Osteocyte (in vitro differentiated cells): Measurements from ENCODE around the gene ADCY2. TPM values are rescaled to one million over a fixed set of nuclear protein-coding genes. Genes with fewer than 3 reads are reported as not detected.

ENCODE experiments used
- DNase-seq: peaks from one replicate; pipeline ENCODE4 v3.0.0; 2021; ENCODE audit warnings: mixed read lengths; ENCODE audit not compliant: unreplicated experiment; ENCODE audit errors: extremely low spot score
- H3K27ac Mint-ChIP-seq: one replicate; pipeline ENCODE4 v1.8.0; 2021; ENCODE audit warnings: mild to moderate bottlenecking, mixed read lengths; ENCODE audit not compliant: unreplicated experiment
- H3K27me3 Mint-ChIP-seq: one replicate; pipeline ENCODE4 v1.8.0; 2021; ENCODE audit warnings: mixed read lengths; ENCODE audit not compliant: unreplicated experiment
- H3K36me3 Mint-ChIP-seq: one replicate; pipeline ENCODE4 v1.8.0; 2021; ENCODE audit warnings: mixed read lengths; ENCODE audit not compliant: unreplicated experiment
- H3K4me1 Mint-ChIP-seq: one replicate; pipeline ENCODE4 v1.8.0; 2021; ENCODE audit warnings: mixed read lengths; ENCODE audit not compliant: unreplicated experiment
- H3K4me3 Mint-ChIP-seq: one replicate; pipeline ENCODE4 v1.8.0; 2021; ENCODE audit warnings: mild to moderate bottlenecking, moderate library complexity, mixed read lengths; ENCODE audit not compliant: unreplicated experiment
- H3K9me3 Mint-ChIP-seq: one replicate; pipeline ENCODE4 v1.8.0; 2021; ENCODE audit warnings: mixed read lengths; ENCODE audit not compliant: unreplicated experiment
- CTCF ChIP-seq: fragments of 200-600 bp; sonication (generic); IDR thresholded peaks from 2 replicates; pipeline ENCODE4 v1.5.0; 2021; ENCODE audit warnings: antibody characterized with exemption, mild to moderate bottlenecking, moderate library complexity
- total RNA-seq: library from RNA; stranded (reverse); gene quantifications from 2 replicates; pipeline ENCODE4 v1.2.1, GENCODE V29; 2021

ADCY2 gene
- total RNA-seq, 1 donor from 2014 or later: not detected

DNA sequence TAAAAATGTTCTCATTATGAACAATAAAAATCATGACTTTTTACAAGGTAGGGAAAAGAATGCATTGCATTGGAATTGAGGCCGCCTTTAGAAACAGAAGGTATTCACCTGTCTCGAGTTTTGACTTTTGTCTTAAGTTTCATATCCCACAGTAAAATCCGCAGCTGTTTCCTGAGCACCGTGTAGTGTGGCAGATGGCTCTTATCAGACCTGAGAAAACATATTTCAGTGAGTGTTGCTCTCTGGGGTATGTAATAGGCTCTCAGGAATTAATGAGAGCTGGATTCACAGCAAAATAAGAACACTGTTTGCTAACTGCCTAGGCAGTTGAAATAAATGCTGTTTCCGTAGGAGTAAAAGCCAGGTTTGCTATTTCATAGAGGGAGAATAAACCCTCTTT lies 233.6 kb downstream of the ADCY2 start:
- Mint-ChIP-seq H3K9me3 (peaks cover 4% of the 10 kb centered on the region), H3K27ac (no peak overlapping the region), H3K4me1 (no peaks in the 10 kb centered on the region), H3K4me3 (no peak overlapping the region), H3K27me3 (peaks cover 33% of the 10 kb centered on the region), H3K36me3 (no peaks in the 10 kb centered on the region)
- no peak for DNase-seq
- TF ChIP-seq CTCF: no peak

GRCh38 chr5:7634837-7635236 lies 238.9 kb downstream of the ADCY2 start:
- Mint-ChIP-seq H3K27me3 (peaks cover 27% of the 10 kb centered on the region), H3K27ac (no peak overlapping the region), H3K9me3 (peaks cover 7% of the 10 kb centered on the region), H3K36me3 (no peaks in the 10 kb centered on the region), H3K4me3 (no peak overlapping the region), H3K4me1 (peaks cover 15% of the 10 kb centered on the region)
- TF ChIP-seq CTCF: no peak
- no peak for DNase-seq

DNA sequence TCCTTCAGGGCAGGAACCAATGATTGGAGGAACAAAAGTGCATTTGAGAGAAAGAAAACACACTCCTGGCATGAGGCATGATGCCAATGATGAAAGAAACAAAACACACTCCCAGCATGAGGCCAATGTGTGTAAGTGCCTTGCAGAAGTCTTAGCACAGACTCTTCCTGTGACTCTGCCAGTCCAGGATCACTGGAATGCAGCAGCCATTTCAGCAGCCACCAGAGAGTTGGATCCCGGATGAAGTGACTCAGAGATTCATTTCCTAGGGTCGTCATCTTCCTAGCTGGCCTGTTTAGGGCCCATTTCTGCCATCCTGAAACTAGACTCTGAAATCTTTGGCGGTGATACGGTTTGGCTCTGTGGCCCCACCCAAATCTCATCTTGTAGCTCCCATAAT lies 242.5 kb downstream of the ADCY2 start:
- peaks cover 2% of the 10 kb centered on the region for H3K36me3 Mint-ChIP-seq
- H3K4me3 Mint-ChIP-seq: no peak overlapping the region

DNA sequence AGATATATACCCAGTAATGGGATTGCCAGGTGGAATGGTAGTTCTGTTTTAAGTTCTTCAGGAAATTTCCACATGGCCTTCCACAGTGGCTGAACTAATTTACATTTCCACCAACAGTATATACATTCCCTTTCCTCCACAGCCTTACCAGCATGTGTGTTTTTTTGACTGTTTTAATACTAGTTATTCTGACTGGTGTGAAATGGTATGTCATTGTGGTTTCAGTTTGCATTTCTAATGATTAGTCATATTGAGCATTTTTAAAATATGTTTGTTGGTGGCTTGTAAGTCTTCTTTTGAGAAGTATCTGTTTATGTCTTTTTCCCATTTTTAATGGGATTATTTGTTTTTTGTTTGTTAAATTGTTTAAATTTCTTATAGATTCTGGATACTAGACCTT lies 246.1 kb downstream of the ADCY2 start:
- H3K36me3 Mint-ChIP-seq: peaks cover 2% of the 10 kb centered on the region
- DNase-seq: no peak
- no peak overlapping the region for H3K4me3 Mint-ChIP-seq
- H3K27me3 Mint-ChIP-seq: peaks cover under 1% of the 10 kb centered on the region
- TF ChIP-seq CTCF: no peak
- peaks cover 15% of the 10 kb centered on the region for H3K4me1 Mint-ChIP-seq
- H3K27ac Mint-ChIP-seq: no peak overlapping the region
- peaks cover 16% of the 10 kb centered on the region for H3K9me3 Mint-ChIP-seq

More for the DNA sequence above, 242.5 kb downstream of the ADCY2 start:
- H3K9me3 Mint-ChIP-seq: peaks cover 8% of the 10 kb centered on the region
- H3K27ac Mint-ChIP-seq: peak overlapping the region; percentile 87
- no peak for TF ChIP-seq CTCF
- DNase-seq: no peak
- peaks cover 7% of the 10 kb centered on the region for H3K27me3 Mint-ChIP-seq
- H3K4me1 Mint-ChIP-seq: peaks cover 15% of the 10 kb centered on the region

- Mint-ChIP-seq H3K27me3 (peaks cover 5% of the 10 kb centered on the region), H3K4me3 (no peak overlapping the region), H3K4me1 (peaks cover 3% of the 10 kb centered on the region), H3K36me3 (peaks cover 2% of the 10 kb centered on the region), H3K27ac (no peak overlapping the region), H3K9me3 (peaks cover 13% of the 10 kb centered on the region)
- TF ChIP-seq CTCF: no peak
- DNase-seq: no peak
Measured at GRCh38 chr5:7644723-7645122, 248.8 kb downstream of the ADCY2 start.
